UCSD-AML1 (cell line): Measurements from ENCODE around the gene CABP2.

ENCODE experiments used
- DNase-seq: peaks from one replicate; lab custom pipeline; 2025; ENCODE audit not compliant: unreplicated experiment; lab: John Stamatoyannopoulos, UW

Gene CABP2

DNA sequence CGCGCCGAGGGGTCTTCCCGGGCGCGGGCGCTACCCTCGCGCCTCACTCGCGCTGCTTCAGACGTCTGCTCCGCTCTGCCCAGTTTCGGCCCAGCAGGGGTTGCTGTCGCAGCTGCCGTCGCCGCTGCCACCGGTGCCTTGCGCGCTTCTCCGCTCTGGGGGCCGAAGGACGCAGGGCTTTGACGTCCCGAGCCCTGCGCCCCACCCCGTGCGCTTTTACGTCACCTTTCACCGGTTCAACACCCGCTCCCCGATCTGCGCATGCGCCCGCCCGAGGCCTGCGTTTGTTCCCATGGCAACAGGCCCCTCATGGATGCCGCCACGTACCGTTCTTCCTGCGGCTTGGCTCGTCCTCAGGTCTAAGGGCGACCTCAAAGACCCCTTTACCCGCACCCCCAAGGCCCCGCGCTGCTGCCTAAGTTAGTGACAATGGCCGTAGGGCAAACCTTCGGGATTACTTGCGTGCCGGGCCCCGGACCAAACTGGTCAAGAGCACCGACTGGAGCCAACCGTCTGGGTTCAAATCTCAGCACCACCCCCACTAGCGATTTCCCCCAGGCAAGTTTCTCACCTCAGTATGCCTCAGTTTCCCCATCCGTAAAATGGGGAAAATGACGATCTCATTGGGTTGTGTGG is 14.6 kb downstream of the CABP2 start:
- peak; percentile 96 for DNase-seq

DNA sequence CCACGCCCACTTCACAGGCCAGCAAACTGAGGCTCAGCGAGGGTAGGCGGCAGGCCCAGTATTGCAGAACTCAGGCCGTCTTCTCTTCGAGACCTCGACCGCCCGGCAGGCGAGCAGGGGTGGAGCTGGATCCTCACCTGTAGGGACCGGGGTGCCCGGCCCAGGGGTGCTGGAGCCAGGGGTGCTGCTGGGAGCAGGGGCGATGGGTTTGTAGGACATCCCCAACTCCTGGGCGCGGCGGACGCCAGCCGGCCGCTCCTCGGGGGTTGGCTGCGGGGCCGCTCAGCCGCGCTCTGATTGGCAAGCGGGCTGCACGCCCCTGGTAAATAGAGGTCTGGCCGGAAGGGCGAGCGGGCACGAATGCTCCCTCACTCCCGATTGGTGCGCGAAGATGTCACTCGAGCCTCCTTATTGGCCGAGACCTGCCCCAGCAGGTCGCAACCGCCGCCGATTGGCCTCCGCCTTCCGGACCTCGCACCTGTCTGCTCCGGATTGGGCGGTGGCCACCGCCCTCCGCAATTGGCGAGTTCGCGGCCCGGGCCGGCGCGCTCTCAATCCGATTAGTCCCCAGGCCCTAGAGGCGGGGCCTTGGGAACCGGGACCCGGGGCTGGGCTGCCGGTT is 15.3 kb downstream of the CABP2 start, which contains the start of gene CDK2AP2:
TSS of gene CDK2AP2 (minus strand) at position 299 of the 622 bp plus-strand sequence. CDS start at position 219, 80 bp downstream.
- DNase-seq, result peak; percentile 99

DNA sequence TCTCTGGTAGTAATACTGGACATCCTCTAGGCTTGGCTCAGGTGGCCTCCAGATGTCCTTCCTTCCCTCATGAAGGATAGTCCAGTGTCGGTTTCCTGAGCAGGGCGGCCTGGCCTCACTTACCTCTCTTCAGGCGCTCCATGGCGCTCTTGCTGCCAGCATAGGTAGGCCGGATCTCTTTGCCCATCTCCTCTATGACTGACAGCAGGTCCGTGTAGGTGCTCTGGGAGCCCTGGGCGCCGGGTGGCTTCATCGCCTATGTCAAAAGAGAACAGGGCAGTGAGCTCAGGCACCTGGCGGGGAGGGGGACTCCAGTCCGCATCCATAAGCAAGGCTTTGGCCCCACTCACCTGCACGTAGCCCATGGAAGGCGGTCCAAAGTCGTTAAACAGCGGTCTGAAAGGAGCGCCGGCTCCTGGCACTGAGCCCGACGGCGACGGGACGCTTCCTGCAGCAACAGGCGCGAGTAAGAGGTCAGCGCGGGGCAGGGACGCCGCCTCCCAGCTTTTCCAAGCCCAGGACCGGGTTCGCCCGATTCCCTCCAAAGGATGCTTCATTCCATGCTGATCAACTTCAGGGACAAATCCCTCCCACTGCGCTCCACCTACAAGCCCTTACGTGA is 15.9 kb downstream of the CABP2 start:
- DNase-seq, result no peak

DNA sequence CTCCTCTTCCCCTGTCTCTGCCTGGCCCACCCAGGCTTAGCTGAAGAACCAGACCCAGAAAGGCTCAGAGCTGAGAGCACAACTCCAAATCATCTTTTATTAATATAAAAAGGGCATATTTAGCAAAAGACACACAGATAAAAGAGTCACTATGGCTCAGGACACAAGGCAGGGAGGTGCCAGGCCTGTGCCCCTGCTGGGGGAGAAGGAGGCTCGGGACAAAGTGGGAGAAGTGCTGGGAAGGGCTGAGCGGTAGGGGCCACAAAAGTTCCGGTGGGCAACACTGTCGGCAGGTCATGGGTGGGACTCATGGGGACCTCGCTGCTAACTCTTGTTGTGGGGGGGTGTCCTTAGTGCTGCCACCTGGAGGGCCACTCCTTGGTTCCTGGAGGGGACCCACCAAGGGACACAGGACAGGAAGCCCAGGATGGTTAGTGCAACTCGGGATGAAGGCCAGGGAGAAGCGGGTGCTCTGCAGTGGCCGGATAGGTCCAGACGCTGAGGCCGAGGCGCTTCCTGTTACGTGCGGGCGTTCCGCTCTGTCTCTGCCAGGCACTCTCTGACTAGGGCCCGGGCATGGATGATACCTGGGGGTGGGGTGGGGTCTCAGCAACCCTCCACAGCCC is 16.7 kb downstream of the CABP2 start:
- no peak for DNase-seq

DNA sequence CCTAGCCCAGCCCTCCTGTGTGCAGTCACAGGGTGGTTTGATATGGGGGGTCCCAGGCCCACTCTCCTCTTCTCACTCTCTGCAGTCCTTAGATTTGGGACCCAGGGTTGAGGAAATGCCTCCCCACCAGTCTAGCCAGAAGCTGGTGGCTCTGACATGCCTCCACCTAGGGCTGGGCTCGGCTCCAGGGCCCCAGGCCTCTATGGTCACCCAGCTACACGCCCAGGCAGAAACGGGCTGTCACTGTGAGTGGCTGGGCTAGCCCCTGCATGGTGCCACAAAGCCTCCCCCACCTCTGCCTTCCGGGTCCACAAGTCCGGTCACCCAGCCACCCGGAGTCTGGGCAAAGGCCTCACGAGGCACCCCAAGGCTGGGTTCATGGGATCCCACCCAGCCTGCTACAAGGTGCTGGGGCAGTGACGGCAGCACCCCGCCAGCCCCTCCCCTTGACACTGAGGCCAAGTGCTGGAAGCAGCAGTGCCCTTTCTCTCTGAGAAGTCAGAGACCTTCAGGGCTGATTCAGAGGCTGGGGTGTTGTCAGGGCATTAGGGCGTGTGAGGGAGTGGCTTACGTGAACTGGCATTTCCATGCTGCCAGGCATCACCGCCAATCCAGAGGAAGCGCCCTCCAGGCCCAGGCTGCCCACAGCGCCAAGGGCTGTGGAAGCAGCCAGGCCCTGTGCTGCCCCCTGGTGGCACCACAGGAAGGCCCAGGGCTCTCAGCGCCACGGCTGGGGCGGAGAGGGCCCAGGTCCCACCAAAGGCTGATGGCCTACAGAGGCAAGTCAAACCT is 17.4 kb downstream of the CABP2 start:
- DNase-seq, result peak; percentile 93

DNA sequence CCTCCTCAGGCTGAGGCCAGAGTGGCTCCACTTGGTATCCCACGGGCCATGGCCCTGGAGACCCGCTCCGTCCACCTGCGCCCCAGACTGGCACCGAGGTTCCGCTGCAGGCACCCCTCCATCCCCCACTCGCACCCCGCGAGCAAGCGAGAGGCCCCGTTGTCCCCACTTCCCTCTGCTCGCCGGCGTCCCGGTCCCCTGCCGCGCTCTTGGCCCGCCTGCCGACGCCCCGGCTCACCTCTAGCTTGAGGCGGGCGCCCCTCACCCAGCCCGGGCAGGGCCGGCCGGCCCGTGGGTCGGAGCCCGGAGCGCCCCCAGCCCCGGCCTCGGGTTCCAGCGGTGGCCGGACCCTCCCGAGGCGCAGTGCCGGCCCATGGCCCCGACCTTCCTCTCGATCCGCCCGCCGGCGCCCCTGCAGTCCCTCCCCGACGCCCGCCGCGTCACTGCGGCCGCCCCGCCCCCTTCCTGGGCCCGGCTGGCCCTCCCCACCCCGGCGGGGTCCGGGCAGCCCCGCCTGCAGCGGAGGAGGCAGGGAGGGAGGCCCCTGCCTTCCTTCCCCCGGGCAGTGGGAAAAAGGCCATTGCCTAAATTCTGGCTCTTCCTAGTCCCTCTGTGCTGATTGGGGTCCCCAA is 18.2 kb downstream of the CABP2 start, which contains the start of gene PITPNM1:
TSS of gene PITPNM1 (minus strand) at position 414 of the 632 bp plus-strand sequence. CDS start 1,183 bp downstream, outside the sequence.
- peak; percentile 78 for DNase-seq

DNA sequence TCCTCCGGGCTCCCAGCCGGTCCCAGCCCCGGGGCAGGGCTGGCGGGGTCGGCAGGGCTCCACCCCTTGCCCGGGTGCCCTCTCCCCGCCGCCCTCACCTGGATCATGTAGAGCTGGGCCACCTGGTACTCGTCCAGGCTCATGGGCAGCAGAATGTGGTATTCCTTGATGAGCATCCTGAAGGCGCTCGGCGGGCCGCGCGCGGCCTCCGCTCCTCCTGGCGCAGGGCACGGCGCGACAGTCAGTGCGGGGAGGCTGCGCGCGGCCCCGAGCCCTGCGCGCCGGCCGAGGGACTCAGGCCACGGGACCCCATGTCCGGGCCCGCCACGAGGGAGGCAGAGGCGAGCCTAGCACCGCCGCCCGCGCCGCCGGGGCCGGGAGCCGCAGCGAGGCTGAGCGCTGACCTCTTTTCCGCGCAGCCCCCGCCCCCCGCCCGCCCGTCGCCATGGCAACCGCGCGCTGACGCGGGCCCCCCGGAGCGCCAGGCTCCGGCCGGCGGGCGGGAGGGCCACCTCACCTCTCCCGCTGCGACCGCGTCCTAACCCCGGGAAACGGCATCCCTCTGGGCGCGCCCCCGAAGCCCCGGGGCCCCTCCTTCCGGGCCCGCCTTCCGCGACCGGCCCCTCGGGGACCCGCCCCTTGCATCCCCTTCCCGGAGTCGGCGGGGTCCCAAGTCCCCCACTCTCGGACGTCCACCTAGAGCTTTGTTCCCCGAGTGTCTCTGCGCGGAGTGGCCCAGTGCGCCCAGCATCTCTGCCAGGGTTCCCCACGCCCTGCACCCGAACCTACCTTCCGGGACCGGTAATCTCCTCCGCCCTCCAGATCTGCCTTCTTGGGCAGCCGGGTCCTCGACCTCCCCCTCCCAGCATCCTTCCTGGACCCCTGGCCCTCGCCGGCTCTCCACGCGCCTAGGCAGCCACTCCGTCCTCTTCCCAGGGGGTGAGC is 19.0 kb downstream of the CABP2 start:
- DNase-seq, result peak; percentile 46

DNA sequence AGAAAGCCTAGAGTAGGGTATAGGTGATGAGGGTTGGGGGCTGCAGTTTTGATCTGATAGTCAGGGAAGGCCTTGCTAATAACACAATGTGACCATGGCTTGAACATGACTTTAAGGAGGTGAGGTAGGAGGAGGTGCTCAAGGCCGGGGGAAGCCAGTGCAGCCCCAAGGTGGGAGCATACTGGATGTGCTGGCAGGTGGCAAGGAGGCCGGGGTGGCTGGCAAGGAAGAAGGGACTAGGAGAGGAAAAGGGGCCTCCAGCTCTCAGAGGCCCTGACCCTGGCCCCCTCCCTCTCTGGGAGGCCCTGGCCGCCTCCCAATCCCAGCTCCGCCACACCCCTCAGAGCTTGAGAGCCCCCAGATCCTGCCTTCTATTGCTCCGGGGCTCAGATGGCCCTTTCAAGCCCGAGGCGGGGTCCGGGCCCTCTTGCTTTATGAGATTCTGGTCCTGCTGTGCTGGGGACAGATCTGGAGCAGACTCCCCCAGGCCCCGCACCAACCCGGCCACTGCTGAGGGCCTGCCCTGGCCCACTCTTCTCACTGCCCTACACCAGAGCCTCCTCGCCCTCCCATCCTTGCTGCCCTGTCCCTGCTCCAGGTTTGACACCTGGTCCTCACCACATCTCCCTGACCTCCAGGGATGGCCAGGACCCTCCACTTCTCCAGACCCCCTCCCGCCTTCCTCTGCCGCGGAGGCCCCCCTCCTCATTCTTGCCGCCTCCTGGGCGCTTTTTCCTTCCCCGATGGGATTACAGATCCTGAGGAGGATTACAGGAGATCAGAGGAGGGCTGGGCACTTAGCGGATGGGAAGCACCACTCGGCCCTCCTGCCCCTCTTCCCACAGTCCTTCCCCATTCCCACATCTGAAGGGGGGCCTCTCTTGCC is 19.9 kb downstream of the CABP2 start:
- DNase-seq, result no peak

GRCh38 chr11:67502328-67502979 is 20.8 kb downstream of the CABP2 start:
- DNase-seq, result no peak

DNA sequence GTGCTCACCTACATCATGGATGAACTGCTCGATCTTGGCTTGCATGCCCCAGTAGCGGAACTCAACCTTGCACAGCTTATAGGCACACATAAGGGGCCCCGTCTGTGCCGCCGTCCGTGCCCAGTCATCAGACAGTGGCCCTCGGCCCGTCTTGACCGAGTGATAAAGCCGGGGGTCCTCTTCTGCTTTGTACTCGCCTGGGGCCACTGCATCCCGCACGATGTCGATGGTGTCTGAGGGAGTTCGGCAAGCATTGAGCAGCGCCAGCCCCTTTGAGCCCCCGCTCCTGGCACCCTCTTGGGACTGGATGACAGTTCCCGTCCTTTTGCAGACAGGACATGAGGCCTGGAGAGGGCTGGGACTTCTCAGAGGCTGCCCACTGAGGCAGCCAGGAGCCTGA is 21.4 kb downstream of the CABP2 start:
- no peak for DNase-seq

GRCh38 chr11:67500831-67501715 is 22.2 kb downstream of the CABP2 start:
- no peak for DNase-seq

- no peak for DNase-seq
These were observed 22.8 kb downstream of the CABP2 start for GRCh38 chr11:67500484-67500821.

DNA sequence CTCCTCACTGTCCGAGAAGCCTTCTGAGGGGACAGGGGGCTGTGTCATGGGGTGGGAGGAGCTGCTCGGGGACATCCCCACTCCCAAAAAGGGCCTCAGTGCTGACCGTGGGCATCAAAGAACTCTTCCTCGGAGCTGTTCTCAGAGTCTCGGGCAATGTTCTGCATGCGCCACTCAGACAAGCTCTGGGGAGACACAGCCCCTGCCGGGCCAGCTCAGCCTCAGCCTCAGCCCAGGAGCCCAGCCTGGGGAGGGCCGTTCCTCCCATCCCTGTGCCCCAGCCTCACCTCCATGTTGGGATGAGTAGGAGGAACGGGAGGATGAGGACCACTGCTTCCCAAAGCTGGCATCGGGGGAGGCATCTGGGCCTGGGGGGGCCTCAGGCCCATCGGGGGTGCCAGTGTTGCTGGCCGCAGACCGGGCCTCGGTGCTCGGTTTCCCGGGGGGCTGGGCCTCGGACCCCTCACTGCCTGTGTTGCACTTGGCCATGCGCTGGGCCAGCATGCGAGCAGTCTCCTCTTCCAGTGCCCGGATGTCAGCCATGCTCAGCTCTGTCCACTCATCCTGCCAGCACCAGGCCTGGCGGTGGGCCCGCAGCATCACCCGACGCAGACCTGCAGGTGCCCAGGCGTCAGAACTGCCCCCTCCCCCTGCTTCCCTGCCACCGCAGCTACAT is 23.3 kb downstream of the CABP2 start:
- DNase-seq, result no peak

GRCh38 chr11:67498544-67498972 is 24.7 kb downstream of the CABP2 start:
- no peak for DNase-seq

- no peak for DNase-seq
These were observed 25.5 kb downstream of the CABP2 start for GRCh38 chr11:67497656-67498291.

DNA sequence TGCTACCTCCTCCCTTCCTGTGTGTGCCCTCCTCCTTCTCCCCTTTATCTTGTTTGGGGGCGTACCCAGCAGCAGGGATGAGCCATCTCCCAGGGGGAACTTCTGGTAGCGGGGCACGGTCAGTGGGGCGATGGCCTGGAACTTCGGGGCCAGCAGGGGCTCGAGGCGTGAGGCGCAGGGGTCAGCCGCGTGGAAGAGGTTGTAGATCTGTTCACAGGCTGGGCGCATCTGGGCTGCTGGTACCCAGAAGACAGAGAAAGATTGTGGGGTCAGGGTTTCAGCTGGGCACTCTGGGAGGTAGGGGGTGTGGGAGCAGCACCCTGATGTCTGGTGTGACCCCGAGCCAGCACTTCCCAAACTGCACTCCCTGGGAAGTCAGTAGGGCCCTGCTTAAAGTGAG is 27.1 kb downstream of the CABP2 start:
- DNase-seq, result no peak
